Mammary epithelial cell (primary cell): Measurements from ENCODE around the gene STX16.

Source experiments
- CTCF ChIP-seq, 2 donors: IDR thresholded peaks in 1 of 2; conservative IDR thresholded peaks in 1 of 2; 2 replicates each; pipeline ENCODE4 v1.5.1; 2011 to 2012; ENCODE audit warnings: inconsistent platforms in 2 of 2, low read length in 2 of 2, mild to moderate bottlenecking in 2 of 2, control low read depth in 1 of 2, low read depth in 1 of 2; ENCODE audit not compliant: insufficient read depth in 1 of 2; ENCODE audit errors: extremely low read depth in 1 of 2
- EZH2 ChIP-seq: IDR thresholded peaks from 2 replicates; pipeline ENCODE4 v1.6.1; 2012; ENCODE audit warnings: low read length, inconsistent platforms, borderline replicate concordance

DNA sequence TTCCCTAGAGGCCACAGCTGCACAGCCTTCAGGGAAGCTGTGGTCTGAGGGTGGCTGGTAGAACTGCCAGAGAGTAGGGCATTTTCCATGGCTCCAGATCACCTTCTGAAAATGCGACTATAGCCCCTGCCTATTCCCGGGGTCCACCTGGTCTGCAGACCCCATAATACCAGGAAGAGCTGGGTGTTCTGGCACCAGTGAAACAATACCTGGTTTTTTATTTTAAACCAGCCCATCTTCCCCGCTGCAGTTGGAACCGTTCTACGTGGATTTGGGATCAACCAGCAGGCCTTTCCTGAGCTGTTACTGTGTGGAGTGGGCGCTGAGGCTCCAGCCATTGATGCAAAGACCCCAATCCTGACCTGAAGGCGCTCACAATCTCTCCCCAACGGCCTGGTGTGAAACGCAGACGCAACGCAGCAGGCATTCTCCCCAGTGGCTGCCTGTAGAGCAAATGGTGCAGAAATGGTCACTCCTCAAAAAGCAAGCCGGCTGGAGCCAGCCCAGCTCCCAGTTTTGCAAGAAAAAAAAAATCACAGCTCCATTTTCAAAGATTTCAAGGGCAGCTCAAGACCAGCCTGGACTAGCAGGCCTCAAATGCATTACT is 52.8 kb downstream of the STX16 start:
- no peak for TF ChIP-seq EZH2
- no peak for TF ChIP-seq CTCF (conservative IDR thresholded peaks at IDR 0.05 in 1 of 2, IDR thresholded peaks at IDR 0.05 in 1 of 2; ENCODE audit: extremely low read depth in 1 of 2, insufficient read depth in 1 of 2, low read depth in 1 of 2, low read length in 2 of 2)
